H9 (cell line): ENCODE measurements around the gene RASSF3. TPM values are rescaled to one million over a fixed set of nuclear protein-coding genes. Genes with fewer than 3 reads are reported as not detected.
A peak's percentile ranks its signal among the peaks of the same experiment; 100 is the strongest.

Experiments used
- DNase-seq: peaks from one replicate; pipeline ENCODE4 v3.0.0-alpha.2; 2017
- H2AFZ ChIP-seq: one replicate; pipeline ENCODE4 v1.6.1; 2013; ENCODE audit warnings: mild to moderate bottlenecking, low read length, control low read depth, moderate library complexity
- H2AK5ac ChIP-seq: 2 replicates; pipeline ENCODE4 v1.6.1; 2013; ENCODE audit warnings: low read length, control low read depth, mixed read lengths; ENCODE audit not compliant: insufficient read length
- H2BK120ac ChIP-seq: one replicate; pipeline ENCODE4 v1.6.1; 2013; ENCODE audit warnings: low read depth, mild to moderate bottlenecking, low read length, control low read depth, inconsistent platforms; ENCODE audit not compliant: poor library complexity, severe bottlenecking
- H2BK12ac ChIP-seq: 2 replicates; pipeline ENCODE4 v1.6.1; 2013; ENCODE audit warnings: low read length, control low read depth, mixed read lengths, low read depth; ENCODE audit not compliant: insufficient read length
- H2BK15ac ChIP-seq: 2 replicates; pipeline ENCODE4 v1.6.1; 2013; ENCODE audit warnings: low read depth, low read length, control low read depth
- H2BK20ac ChIP-seq: one replicate; pipeline ENCODE4 v1.6.1; 2013; ENCODE audit warnings: low read depth, mild to moderate bottlenecking, low read length, control low read depth, inconsistent platforms; ENCODE audit not compliant: poor library complexity, severe bottlenecking
- H2BK5ac ChIP-seq: 2 replicates; pipeline ENCODE4 v1.6.1; 2013; ENCODE audit warnings: low read length, control low read depth, mixed read lengths; ENCODE audit not compliant: insufficient read length
- H3K14ac ChIP-seq: 2 replicates; pipeline ENCODE4 v1.6.1; 2013; ENCODE audit warnings: low read length, control low read depth; ENCODE audit not compliant: insufficient read depth
- H3K18ac ChIP-seq: 2 replicates; pipeline ENCODE4 v1.6.1; 2013; ENCODE audit warnings: low read depth, mild to moderate bottlenecking, mixed read lengths, low read length, control low read depth; ENCODE audit not compliant: insufficient read length
- H3K23ac ChIP-seq: 2 replicates; pipeline ENCODE4 v1.6.1; 2013; ENCODE audit warnings: low read length, control low read depth, mixed read lengths, low read depth; ENCODE audit not compliant: insufficient read length
- H3K23me2 ChIP-seq: 2 replicates; pipeline ENCODE4 v1.6.1; 2013; ENCODE audit warnings: low read depth, mild to moderate bottlenecking, mixed read lengths, low read length, control low read depth; ENCODE audit not compliant: insufficient read length, poor library complexity, severe bottlenecking
- H3K27ac ChIP-seq: 2 replicates; pipeline ENCODE4 v1.5.1; 2013; ENCODE audit warnings: low read length, control low read depth, mixed read lengths, low read depth; ENCODE audit not compliant: insufficient read length
- H3K27me3 ChIP-seq: 2 replicates; pipeline ENCODE4 v1.6.1; 2013; ENCODE audit warnings: low read length, control low read depth, inconsistent platforms; ENCODE audit not compliant: insufficient read depth
- H3K4ac ChIP-seq: 2 replicates; pipeline ENCODE4 v1.6.1; 2013; ENCODE audit warnings: low read depth, mild to moderate bottlenecking, control low read depth, inconsistent platforms, low read length, moderate library complexity
- H3K4me1 ChIP-seq: 2 replicates; pipeline ENCODE4 v1.6.1; 2013; ENCODE audit warnings: low read length, control low read depth, inconsistent platforms; ENCODE audit not compliant: insufficient read depth
- H3K4me2 ChIP-seq: 2 replicates; pipeline ENCODE4 v1.6.1; 2013; ENCODE audit warnings: low read length, control low read depth, mixed read lengths; ENCODE audit not compliant: insufficient read length, insufficient read depth
- H3K56ac ChIP-seq: 2 replicates; pipeline ENCODE4 v1.6.1; 2013; ENCODE audit warnings: low read depth, mild to moderate bottlenecking, mixed read lengths, low read length, control low read depth; ENCODE audit not compliant: insufficient read length
- H3K79me1 ChIP-seq: 2 replicates; pipeline ENCODE4 v1.6.1; 2013; ENCODE audit warnings: low read depth, mild to moderate bottlenecking, moderate library complexity, low read length, control low read depth, inconsistent platforms; ENCODE audit not compliant: insufficient read depth, poor library complexity, severe bottlenecking
- H3K79me2 ChIP-seq: 2 replicates; pipeline ENCODE4 v1.6.1; 2013; ENCODE audit warnings: low read length, control low read depth, inconsistent platforms; ENCODE audit not compliant: insufficient read depth
- H3K9ac ChIP-seq: 2 replicates; pipeline ENCODE4 v1.6.1; 2013; ENCODE audit warnings: low read length, control low read depth, mixed read lengths; ENCODE audit not compliant: insufficient read length; ENCODE audit errors: extremely low read depth
- H3K9me3 ChIP-seq: one replicate; pipeline ENCODE4 v1.6.1; 2013; ENCODE audit warnings: low read depth, low read length, inconsistent platforms; ENCODE audit not compliant: control insufficient read depth
- H3T11ph ChIP-seq: one replicate; pipeline ENCODE4 v1.6.1; 2013; ENCODE audit warnings: mild to moderate bottlenecking, low read length, control low read depth, inconsistent platforms
- H4K20me1 ChIP-seq: one replicate; pipeline ENCODE4 v1.6.1; 2013; ENCODE audit not compliant: control insufficient read depth, insufficient read length, insufficient read depth
- H4K5ac ChIP-seq: 2 replicates; pipeline ENCODE4 v1.6.1; 2013; ENCODE audit warnings: low read depth, mild to moderate bottlenecking, mixed read lengths, low read length, control low read depth; ENCODE audit not compliant: insufficient read length
- H4K8ac ChIP-seq: replicated peaks from 2 replicates; pipeline ENCODE4 v1.6.1; 2013; ENCODE audit warnings: low read length, control low read depth, mixed read lengths, low read depth; ENCODE audit not compliant: insufficient read length
- H4K91ac ChIP-seq: 2 replicates; pipeline ENCODE4 v1.6.1; 2013; ENCODE audit warnings: low read depth, mild to moderate bottlenecking, moderate library complexity, mixed read lengths, low read length, control low read depth; ENCODE audit not compliant: insufficient read length
- H3K27ac Mint-ChIP-seq, 3 experiments: 2 replicates in 2 of 3; 3 replicates in 1 of 3; pipeline ENCODE4 v1.8.0; 2020 to 2021; ENCODE audit warnings: mixed read lengths in 3 of 3, mild to moderate bottlenecking in 1 of 3, moderate library complexity in 1 of 3
- H3K27me3 Mint-ChIP-seq: 2 replicates; pipeline ENCODE4 v1.8.0; 2021; ENCODE audit warnings: low read depth, mild to moderate bottlenecking, moderate library complexity, mixed read lengths
- H3K36me3 Mint-ChIP-seq, 3 experiments: 2 replicates in 2 of 3; 3 replicates in 1 of 3; pipeline ENCODE4 v1.8.0; 2020 to 2021; ENCODE audit warnings: low read depth in 3 of 3, mixed read lengths in 3 of 3; ENCODE audit not compliant: insufficient read depth in 1 of 3
- H3K4me1 Mint-ChIP-seq, 2 experiments: 2 replicates each; pipeline ENCODE4 v1.8.0; 2020; ENCODE audit warnings: mixed read lengths in 2 of 2
- H3K4me3 Mint-ChIP-seq, 2 experiments: 2 replicates in 1 of 2; 3 replicates in 1 of 2; pipeline ENCODE4 v1.8.0; 2020 to 2021; ENCODE audit warnings: mild to moderate bottlenecking in 2 of 2, mixed read lengths in 2 of 2, moderate library complexity in 1 of 2
- H3K9me3 Mint-ChIP-seq, 2 experiments: 2 replicates in 1 of 2; 3 replicates in 1 of 2; pipeline ENCODE4 v1.8.0; 2020; ENCODE audit warnings: mild to moderate bottlenecking in 2 of 2, mixed read lengths in 2 of 2, moderate library complexity in 1 of 2
- WGBS: extraction: QIAGEN DNeasy Blood & Tissue Kit; methylation state at CpG from one replicate; pipeline ENCODE4 v1.1.7; 2013; ENCODE audit warnings: missing lambda C conversion rate, low lambda C conversion rate, mixed read lengths; ENCODE audit not compliant: insufficient read length; ENCODE audit errors: extremely low coverage; 5-methylcytosine and 5-hydroxymethylcytosine counted together
- total RNA-seq: library from RNA; stranded (reverse); gene quantifications from 2 replicates; pipeline ENCODE4 v1.2.1, GENCODE V29; 2021
- TF ChIP-seq, protein P1 (sequence below): fragments of 200-600 bp; sonication (generic); conservative IDR thresholded peaks from 3 replicates; pipeline ENCODE4 v1.8.0; 2021; ENCODE audit warnings: antibody characterized with exemption, mild to moderate bottlenecking

The RASSF3 gene
- total RNA-seq, 1 experiment from 2014 or later, result 45.1 TPM

DNA sequence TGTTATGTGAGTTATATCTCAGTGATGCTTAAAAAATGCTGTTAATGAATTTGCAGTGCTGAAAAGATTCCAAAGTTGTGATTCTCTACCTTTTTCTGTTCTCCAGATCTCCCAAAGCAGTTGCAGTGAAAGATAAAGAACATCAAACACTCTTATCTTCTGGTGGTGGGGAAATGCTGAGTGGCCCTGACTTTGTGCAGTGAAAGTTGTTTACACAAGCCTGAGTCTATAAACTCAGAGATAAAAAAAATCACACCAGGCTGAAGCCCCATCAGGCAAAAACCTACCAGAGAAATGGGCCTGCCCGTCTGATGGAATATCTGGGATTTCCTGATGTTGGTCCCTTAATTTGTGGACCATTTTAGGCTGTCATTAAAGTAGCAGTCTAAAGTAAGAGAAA is 46.1 kb downstream of the RASSF3 start:
- Histone ChIP-seq H2BK20ac (no peak overlapping the region), H3K56ac (no peak overlapping the region), H4K20me1 (no peaks in the 10 kb centered on the region), H3K9ac (no peak overlapping the region), H2AFZ (no peak overlapping the region), H3K18ac (no peak overlapping the region), H4K5ac (no peak overlapping the region), H3K79me2 (peaks cover 14% of the 10 kb centered on the region; the same call in 1 of the 2 replicates), H3K4me1 (no peaks in the 10 kb centered on the region), H3K4me2 (no peak overlapping the region), H3K23me2 (no peaks in the 10 kb centered on the region), H3T11ph (no peak overlapping the region), H3K27me3 (no peaks in the 10 kb centered on the region), H2BK5ac (no peak overlapping the region), H2AK5ac (no peak overlapping the region), H3K9me3 (no peaks in the 10 kb centered on the region), H4K91ac (no peak overlapping the region), H2BK12ac (no peak overlapping the region), H3K27ac (no peak overlapping the region), H2BK120ac (no peak overlapping the region), H3K23ac (no peak overlapping the region), H3K14ac (no peak overlapping the region), H3K4ac (no peak overlapping the region), H2BK15ac (no peak overlapping the region), H4K8ac (no peak overlapping the region), H3K79me1 (peaks cover 19% of the 10 kb centered on the region)
- Mint-ChIP-seq H3K4me1 (peaks cover 2 to 8% of the 10 kb centered on the region in 2 experiments; a peak in 3 of 4 replicates), H3K27ac (peak overlapping the region in 1 of 3 experiments; percentile 8; a peak in 1 of 7 replicates), H3K4me3 (no peak overlapping the region), H3K27me3 (no peaks in the 10 kb centered on the region), H3K9me3 (no peaks in the 10 kb centered on the region), H3K36me3 (peaks cover 0 to 2% (median 0%) of the 10 kb centered on the region in 3 experiments; a peak in 1 of 7 replicates)
- no peak for DNase-seq
- TF ChIP-seq, protein P1, sequence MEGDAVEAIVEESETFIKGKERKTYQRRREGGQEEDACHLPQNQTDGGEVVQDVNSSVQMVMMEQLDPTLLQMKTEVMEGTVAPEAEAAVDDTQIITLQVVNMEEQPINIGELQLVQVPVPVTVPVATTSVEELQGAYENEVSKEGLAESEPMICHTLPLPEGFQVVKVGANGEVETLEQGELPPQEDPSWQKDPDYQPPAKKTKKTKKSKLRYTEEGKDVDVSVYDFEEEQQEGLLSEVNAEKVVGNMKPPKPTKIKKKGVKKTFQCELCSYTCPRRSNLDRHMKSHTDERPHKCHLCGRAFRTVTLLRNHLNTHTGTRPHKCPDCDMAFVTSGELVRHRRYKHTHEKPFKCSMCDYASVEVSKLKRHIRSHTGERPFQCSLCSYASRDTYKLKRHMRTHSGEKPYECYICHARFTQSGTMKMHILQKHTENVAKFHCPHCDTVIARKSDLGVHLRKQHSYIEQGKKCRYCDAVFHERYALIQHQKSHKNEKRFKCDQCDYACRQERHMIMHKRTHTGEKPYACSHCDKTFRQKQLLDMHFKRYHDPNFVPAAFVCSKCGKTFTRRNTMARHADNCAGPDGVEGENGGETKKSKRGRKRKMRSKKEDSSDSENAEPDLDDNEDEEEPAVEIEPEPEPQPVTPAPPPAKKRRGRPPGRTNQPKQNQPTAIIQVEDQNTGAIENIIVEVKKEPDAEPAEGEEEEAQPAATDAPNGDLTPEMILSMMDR, result no peak
- WGBS, result no CpG with 5 or more reads among the region's 1 CpG
